ENCODE measurements around the gene FAM162A. TPM values are rescaled to one million over a fixed set of nuclear protein-coding genes. Genes with fewer than 3 reads are reported as not detected.

Gene FAM162A
- total and polyA plus RNA-seq, 9 of the 15 experiments (the other 6 are each of a cell fraction or from before 2014, with no cell fraction given) = 37.5 to 211 (median 101) TPM

GRCh38 chr3:122406198-122406597 is 22.2 kb downstream of the FAM162A start (continued):
- TF ChIP-seq BRD4 (IDR thresholded peaks at IDR 0.05) = no peak
- no peak for TF ChIP-seq HBP1 (CRISPR knock-in tag; IDR thresholded peaks at IDR 0.05)
- no peak for TF ChIP-seq TBP (optimal IDR thresholded peaks at IDR 0.05; ENCODE audit: low read depth, low read length)
- TF ChIP-seq, protein P1, sequence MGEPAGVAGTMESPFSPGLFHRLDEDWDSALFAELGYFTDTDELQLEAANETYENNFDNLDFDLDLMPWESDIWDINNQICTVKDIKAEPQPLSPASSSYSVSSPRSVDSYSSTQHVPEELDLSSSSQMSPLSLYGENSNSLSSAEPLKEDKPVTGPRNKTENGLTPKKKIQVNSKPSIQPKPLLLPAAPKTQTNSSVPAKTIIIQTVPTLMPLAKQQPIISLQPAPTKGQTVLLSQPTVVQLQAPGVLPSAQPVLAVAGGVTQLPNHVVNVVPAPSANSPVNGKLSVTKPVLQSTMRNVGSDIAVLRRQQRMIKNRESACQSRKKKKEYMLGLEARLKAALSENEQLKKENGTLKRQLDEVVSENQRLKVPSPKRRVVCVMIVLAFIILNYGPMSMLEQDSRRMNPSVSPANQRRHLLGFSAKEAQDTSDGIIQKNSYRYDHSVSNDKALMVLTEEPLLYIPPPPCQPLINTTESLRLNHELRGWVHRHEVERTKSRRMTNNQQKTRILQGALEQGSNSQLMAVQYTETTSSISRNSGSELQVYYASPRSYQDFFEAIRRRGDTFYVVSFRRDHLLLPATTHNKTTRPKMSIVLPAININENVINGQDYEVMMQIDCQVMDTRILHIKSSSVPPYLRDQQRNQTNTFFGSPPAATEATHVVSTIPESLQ (CRISPR knock-in tag; IDR thresholded peaks at IDR 0.05) = no peak
- TF ChIP-seq MBD1 (CRISPR knock-in tag; IDR thresholded peaks at IDR 0.05) = no peak
- no peak for TF ChIP-seq HNRNPL (IDR thresholded peaks at IDR 0.05; ENCODE audit: low read depth, low read length)
- TF ChIP-seq ARHGAP35 (IDR thresholded peaks at IDR 0.05; ENCODE audit: partially characterized antibody) = no peak
- TF ChIP-seq SRSF9 (IDR thresholded peaks at IDR 0.05; ENCODE audit: borderline replicate concordance, low read depth, low read length) = no peak
- TF ChIP-seq RCOR1 (IDR thresholded peaks at IDR 0.05; ENCODE audit: borderline replicate concordance in 1 of 2, low read depth in 2 of 2, low read length in 2 of 2) = no peak

Measured in K562 (cell line).